Brain pericyte (primary cell): ENCODE measurements around the gene ZC3HAV1.
A peak's percentile ranks its signal among the peaks of the same experiment; 100 is the strongest.
"Not testable (repeated sequence)": the region's sequence is repeated elsewhere in the genome, so short reads cannot be mapped to it uniquely, and the experiment has no call there.

ENCODE experiments used
- DNase-seq: peaks from one replicate; pipeline ENCODE4 v3.0.0-alpha.2; 2012; ENCODE audit warnings: low read depth, low spot score

ZC3HAV1 gene

GRCh38 chr7:139109188-139109982 lies at the start of gene ZC3HAV1:
Gene ZC3HAV1 (minus strand): TSS chr7:139109720. CDS start chr7:139109331, 389 bp downstream.
- peak; percentile 59 for DNase-seq

- DNase-seq: no peak
These were observed 44.3 kb upstream of the ZC3HAV1 start for GRCh38 chr7:139153832-139154231.

GRCh38 chr7:139152149-139152548 lies 42.6 kb upstream of the ZC3HAV1 start:
- DNase-seq: no peak

- DNase-seq: no peak
These were observed 29.6 kb upstream of the ZC3HAV1 start for GRCh38 chr7:139139150-139139549.

GRCh38 chr7:139133335-139134139 lies 24.0 kb upstream of the ZC3HAV1 start:
- DNase-seq: peak; percentile 74

GRCh38 chr7:139132887-139133286 lies 23.4 kb upstream of the ZC3HAV1 start:
- no peak for DNase-seq

GRCh38 chr7:139131601-139132041 lies 22.1 kb upstream of the ZC3HAV1 start:
- no peak for DNase-seq

GRCh38 chr7:139129814-139130213 lies 20.3 kb upstream of the ZC3HAV1 start:
- DNase-seq: not testable (repeated sequence)

- DNase-seq: no peak
These were observed 18.1 kb upstream of the ZC3HAV1 start for GRCh38 chr7:139127648-139128047.

GRCh38 chr7:139125657-139126056 lies 16.1 kb upstream of the ZC3HAV1 start:
- no peak for DNase-seq

- not testable (repeated sequence) for DNase-seq
These were observed 15.5 kb upstream of the ZC3HAV1 start for GRCh38 chr7:139124995-139125394.

- no peak for DNase-seq
These were observed 14.8 kb upstream of the ZC3HAV1 start for GRCh38 chr7:139124084-139124914.

GRCh38 chr7:139119486-139119849 lies 9.9 kb upstream of the ZC3HAV1 start:
- DNase-seq: no peak

GRCh38 chr7:139118805-139119485 lies 9.4 kb upstream of the ZC3HAV1 start:
- no peak for DNase-seq

GRCh38 chr7:139118234-139118804 lies 8.8 kb upstream of the ZC3HAV1 start:
- DNase-seq: no peak

GRCh38 chr7:139117599-139118233 lies 8.2 kb upstream of the ZC3HAV1 start:
- DNase-seq: no peak

- no peak for DNase-seq
These were observed 7.5 kb upstream of the ZC3HAV1 start for GRCh38 chr7:139116999-139117398.

- no peak for DNase-seq
These were observed 5.6 kb upstream of the ZC3HAV1 start for GRCh38 chr7:139115104-139115503.

- no peak for DNase-seq
These were observed 5.1 kb upstream of the ZC3HAV1 start for GRCh38 chr7:139114585-139114984.

- no peak for DNase-seq
These were observed 4.5 kb upstream of the ZC3HAV1 start for GRCh38 chr7:139114018-139114417.
